GM12872 (cell line): ENCODE data around the gene MTF2.

Experiments used
- CTCF ChIP-seq: IDR thresholded peaks from 3 replicates; pipeline ENCODE4 v1.5.1; 2011; ENCODE audit warnings: low read depth, mild to moderate bottlenecking, low read length, moderate library complexity; ENCODE audit not compliant: insufficient read depth

Gene MTF2

GRCh38 chr1:93143136-93143535 lies 64.1 kb downstream of the MTF2 start:
- no peak for TF ChIP-seq CTCF

- TF ChIP-seq CTCF, result no peak
These were observed 64.7 kb downstream of the MTF2 start for GRCh38 chr1:93143769-93144168.

DNA sequence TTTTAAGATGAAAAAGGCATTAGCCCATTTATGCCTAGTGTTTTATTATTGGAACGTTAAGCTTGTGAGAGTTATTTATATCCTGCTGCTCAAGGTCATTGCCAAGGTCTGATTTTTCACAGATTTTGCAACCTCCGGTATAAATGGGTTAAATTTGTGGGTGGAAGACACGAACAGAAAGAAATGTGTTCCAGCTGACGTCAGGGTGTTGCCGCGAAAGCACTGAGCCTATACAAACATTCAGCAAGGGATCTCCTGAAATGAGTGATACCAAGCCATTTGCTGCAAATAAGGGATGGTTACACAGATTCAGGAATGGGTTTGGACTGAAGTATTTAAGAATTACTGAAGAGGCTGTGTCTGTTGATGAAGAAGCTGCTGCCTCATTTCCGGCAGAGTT lies 68.9 kb downstream of the MTF2 start:
- no peak for TF ChIP-seq CTCF

DNA sequence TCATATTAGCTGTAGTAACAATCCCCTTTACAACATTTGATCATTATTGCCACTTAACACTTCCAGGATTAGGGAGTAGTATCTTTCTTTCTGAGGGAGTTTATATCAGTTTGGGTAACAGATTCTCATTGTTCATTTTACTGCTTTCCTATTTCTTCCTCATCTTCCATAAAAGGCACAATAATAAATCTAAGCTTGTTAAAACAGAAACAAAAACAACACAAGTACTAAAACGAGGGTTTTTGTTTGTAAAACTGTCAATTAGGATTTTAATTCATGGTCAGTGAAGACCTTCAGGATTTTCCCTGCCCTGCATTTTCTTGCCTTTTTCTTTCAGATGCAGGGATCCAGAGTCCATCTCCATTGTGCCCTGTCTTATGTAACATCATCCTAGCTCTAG lies 71.6 kb downstream of the MTF2 start:
- no peak for TF ChIP-seq CTCF

- TF ChIP-seq CTCF, result no peak
These were observed 72.4 kb downstream of the MTF2 start for GRCh38 chr1:93151474-93151873.

DNA sequence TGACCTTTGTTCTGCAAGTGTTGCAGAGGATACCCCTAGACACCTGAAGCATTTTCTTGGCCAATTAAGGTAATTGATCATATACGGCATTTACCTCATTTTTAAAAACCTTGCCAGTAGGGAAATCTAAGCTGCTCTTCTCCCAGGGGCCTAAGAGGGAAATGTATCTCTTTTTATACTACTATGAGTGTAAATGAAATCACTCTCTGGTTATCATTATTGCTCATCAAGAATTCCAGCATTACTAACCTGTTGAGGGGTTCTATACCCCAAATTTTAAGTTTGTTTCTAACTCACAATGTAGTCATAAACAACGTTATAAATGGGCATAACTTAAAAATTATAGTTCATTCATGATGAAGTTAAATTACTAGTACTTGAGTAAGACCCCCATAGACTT lies 73.8 kb downstream of the MTF2 start:
- no peak for TF ChIP-seq CTCF

DNA sequence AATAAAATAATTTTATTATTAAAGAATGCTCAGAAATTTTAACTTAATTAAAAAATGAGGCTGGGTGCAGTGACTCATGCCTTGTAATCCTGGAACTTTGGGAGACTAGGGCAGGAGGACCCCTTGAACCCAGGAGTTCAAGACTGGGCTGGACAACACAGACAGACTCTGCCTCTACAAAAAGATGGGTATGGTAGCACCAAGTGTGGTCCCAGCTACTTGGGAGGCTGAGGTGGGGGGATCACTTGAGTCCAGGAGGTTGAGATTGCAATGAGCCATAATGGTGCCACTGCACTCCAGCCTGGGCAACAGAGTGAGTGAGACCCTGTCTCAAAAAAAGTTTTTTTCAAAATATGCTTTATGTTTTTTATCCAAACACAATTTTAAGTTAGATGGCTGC lies 75.8 kb downstream of the MTF2 start:
- no peak for TF ChIP-seq CTCF

GRCh38 chr1:93155335-93155734 lies 76.3 kb downstream of the MTF2 start:
- TF ChIP-seq CTCF, result no peak
